Esophagus squamous epithelium (tissue), 5 donors: ENCODE measurements around the gene RBM28. TPM values are rescaled to one million over a fixed set of nuclear protein-coding genes. Genes with fewer than 3 reads are reported as not detected.

Experiments
- DNase-seq: peaks from one replicate; lab custom pipeline; 2025; lab: John Stamatoyannopoulos, UW
- H3K27ac ChIP-seq, 4 donors: fragments of 200-600 bp; sonication (generic); one replicate each; pipeline ENCODE4 v1.5.1; 2016 to 2019; ENCODE audit warnings: mild to moderate bottlenecking in 1 of 4
- H3K27me3 ChIP-seq, 4 donors: fragments of 200-600 bp; sonication (generic); 1 replicate in 3 of 4; 2 replicates in 1 of 4; pipeline versions ENCODE4 v1.5.1 to v1.6.0; 2017 to 2021; ENCODE audit warnings: antibody characterized with exemption in 1 of 4
- H3K36me3 ChIP-seq, 3 donors: fragments of 200-600 bp; sonication (generic); one replicate each; pipeline ENCODE4 v1.5.1; 2016 to 2019
- H3K4me1 ChIP-seq, 3 donors: fragments of 200-600 bp; sonication (generic); one replicate each; pipeline ENCODE4 v1.5.1; 2017 to 2019
- H3K4me3 ChIP-seq, 4 donors: fragments of 200-600 bp; sonication (generic); 1 replicate in 3 of 4; 2 replicates in 1 of 4; pipeline ENCODE4 v1.5.1; 2016 to 2019; ENCODE audit warnings: mild to moderate bottlenecking in 2 of 4, moderate library complexity in 1 of 4
- H3K9me3 ChIP-seq, 3 donors: fragments of 200-600 bp; sonication (generic); one replicate each; pipeline ENCODE4 v1.5.1; 2016 to 2019
- CTCF ChIP-seq, 6 experiments: fragments of 450-650 bp in 4 of 6; fragments of 200-600 bp in 2 of 6; sonication (generic) in 2 of 6; IDR thresholded peaks; one replicate each; pipeline ENCODE4 v1.5.1; 2016 to 2019; ENCODE audit warnings: antibody characterized with exemption in 6 of 6, mild to moderate bottlenecking in 4 of 6, moderate library complexity in 4 of 6
- POLR2A ChIP-seq, 4 donors: fragments of 450-650 bp; IDR thresholded peaks; one replicate each; pipeline ENCODE4 v1.6.1; 2017; ENCODE audit warnings: antibody characterized with exemption in 4 of 4, mild to moderate bottlenecking in 4 of 4, moderate library complexity in 3 of 4
- WGBS, 2 donors: methylation state at CpG; one replicate each; pipeline ENCODE4 v1.1.5; 2018; 5-methylcytosine and 5-hydroxymethylcytosine counted together
- intact Hi-C: fragments of 100-400 bp; cut with DNase I; formaldehyde crosslinking; loops from one replicate; pipeline ENCODE4 v1.15.0; 2022
- total RNA-seq, 4 donors: library from RNA; depleted of rRNA; stranded (reverse); fragments of >200 nt; gene quantifications; one replicate each; pipeline ENCODE4 v1.1.0, GENCODE V29; 2016
- donor health status: DM: yes; HTN: yes; CAD: no.

RBM28 gene
- total RNA-seq, 4 donors from 2014 or later, result 12.9 to 28.8 (median 18.7) TPM

GRCh38 chr7:128360359-128360678 lies 16.6 kb upstream of the RBM28 start:
- Histone ChIP-seq H3K27me3 (peaks cover 0 to 63% (median 0%) of the 10 kb centered on the region in 4 donors), H3K27ac (peak overlapping the region in 1 of 4 donors; percentile 37), H3K4me1 (peaks cover 10 to 30% (median 16%) of the 10 kb centered on the region in 3 donors), H3K36me3 (no peaks in the 10 kb centered on the region), H3K9me3 (no peaks in the 10 kb centered on the region), H3K4me3 (peak overlapping the region in 3 of 4 donors; percentile 40 to 72 (median 63))
- DNase-seq, result no peak
- no peak for TF ChIP-seq CTCF (IDR thresholded peaks at IDR 0.05)
- intact Hi-C loops, result no loop called here
- 57 to 70% methylated on average over 2 to 4 of the region's 9 CpGs for WGBS, 2 donors

GRCh38 chr7:128359939-128360338 lies 16.2 kb upstream of the RBM28 start:
- no peak for DNase-seq
- Histone ChIP-seq H3K36me3 (no peaks in the 10 kb centered on the region), H3K4me1 (peaks cover 10 to 30% (median 16%) of the 10 kb centered on the region in 3 donors), H3K27ac (no peak overlapping the region), H3K27me3 (peaks cover 0 to 59% (median 0%) of the 10 kb centered on the region in 4 donors), H3K9me3 (no peaks in the 10 kb centered on the region), H3K4me3 (no peak overlapping the region)
- WGBS, 2 donors, result 69 to 78% methylated on average over 1 to 3 of the region's 4 CpGs
- intact Hi-C loops, result no loop called here
- no peak for TF ChIP-seq CTCF (IDR thresholded peaks at IDR 0.05)
- TF ChIP-seq POLR2A (IDR thresholded peaks at IDR 0.05), result no peak

GRCh38 chr7:128359336-128359735 lies 15.6 kb upstream of the RBM28 start:
- TF ChIP-seq CTCF (IDR thresholded peaks at IDR 0.05) (no peak), POLR2A (IDR thresholded peaks at IDR 0.05) (no peak)
- Histone ChIP-seq H3K9me3 (no peaks in the 10 kb centered on the region), H3K4me1 (peaks cover 10 to 30% (median 16%) of the 10 kb centered on the region in 3 donors), H3K4me3 (no peak overlapping the region), H3K27ac (no peak overlapping the region), H3K27me3 (peaks cover 0 to 62% (median 0%) of the 10 kb centered on the region in 4 donors), H3K36me3 (no peaks in the 10 kb centered on the region)
- no peak for DNase-seq
- intact Hi-C loops, result no loop called here
- 100% methylated on average over 2 of the region's 12 CpGs for WGBS, 2 donors

GRCh38 chr7:128358233-128358632 lies 14.5 kb upstream of the RBM28 start:
- H3K4me1 ChIP-seq, result peaks cover 10 to 30% (median 16%) of the 10 kb centered on the region in 3 donors
- 58 to 78% methylated on average over 1 of the region's 1 CpG for WGBS, 2 donors
- no peak overlapping the region for H3K27ac ChIP-seq
- H3K9me3 ChIP-seq, result no peaks in the 10 kb centered on the region
- no peaks in the 10 kb centered on the region for H3K36me3 ChIP-seq
- intact Hi-C loops, result no loop called here
- no peak for DNase-seq
- H3K27me3 ChIP-seq, result peaks cover 0 to 63% (median 0%) of the 10 kb centered on the region in 4 donors
- H3K4me3 ChIP-seq, result no peak overlapping the region
- TF ChIP-seq POLR2A (IDR thresholded peaks at IDR 0.05), result no peak
- TF ChIP-seq CTCF (IDR thresholded peaks at IDR 0.05), result no peak

GRCh38 chr7:128357217-128357613 lies 13.5 kb upstream of the RBM28 start:
- Histone ChIP-seq H3K27ac (no peak overlapping the region), H3K27me3 (peaks cover 0 to 69% (median 0%) of the 10 kb centered on the region in 4 donors), H3K4me1 (peaks cover 10 to 25% (median 16%) of the 10 kb centered on the region in 3 donors), H3K36me3 (no peaks in the 10 kb centered on the region), H3K4me3 (no peak overlapping the region), H3K9me3 (no peaks in the 10 kb centered on the region)
- 100% methylated on average over 1 of the region's 6 CpGs; no CpG with 5 or more reads in 1 of the 2 donors for WGBS, 2 donors
- DNase-seq, result no peak
- TF ChIP-seq CTCF (IDR thresholded peaks at IDR 0.05) (no peak), POLR2A (IDR thresholded peaks at IDR 0.05) (no peak)
- intact Hi-C loops, result no loop called here
